Left colon (tissue), 2 donors: ENCODE measurements around the gene ZNF512. TPM values are rescaled to one million over a fixed set of nuclear protein-coding genes. Genes with fewer than 3 reads are reported as not detected.
"Not testable (repeated sequence)": the region's sequence is repeated elsewhere in the genome, so short reads cannot be mapped to it uniquely, and the experiment has no call there.

Source experiments
- ATAC-seq: fragments of 200-7000 bp; cut with Tn5 transposase; one replicate; pipeline ENCODE4 v1.9.1; 2020; ENCODE audit warnings: mild to moderate bottlenecking, moderate library complexity
- DNase-seq, 2 donors: peaks; one replicate each; pipeline ENCODE4 v3.0.0-alpha.2; 2020
- intact Hi-C, 2 donors: fragments of 100-400 bp; cut with DNase I in 1 of 2; cut with micrococcal nuclease in 1 of 2; formaldehyde crosslinking; loops; one replicate each; pipeline versions ENCODE4 v1.11.2 to v1.14.0; 2022; cut with DNase I, micrococcal nuclease
- total RNA-seq, 2 donors: library from RNA; stranded (reverse); fragmentation: NEBNext Ultra II Directional; extraction: Animal tissue kit (Norgen Biotek cat#: 25700); gene quantifications; one replicate each; pipeline ENCODE4 v1.2.1, GENCODE V29; 2021
- donor health status: DM: no; HTN: no; CAD: no.
- donor health status: DM: yes; HTN: yes; CAD: no.

The ZNF512 gene
- total RNA-seq, 2 donors from 2014 or later = 10.7 to 14.9 TPM

DNA sequence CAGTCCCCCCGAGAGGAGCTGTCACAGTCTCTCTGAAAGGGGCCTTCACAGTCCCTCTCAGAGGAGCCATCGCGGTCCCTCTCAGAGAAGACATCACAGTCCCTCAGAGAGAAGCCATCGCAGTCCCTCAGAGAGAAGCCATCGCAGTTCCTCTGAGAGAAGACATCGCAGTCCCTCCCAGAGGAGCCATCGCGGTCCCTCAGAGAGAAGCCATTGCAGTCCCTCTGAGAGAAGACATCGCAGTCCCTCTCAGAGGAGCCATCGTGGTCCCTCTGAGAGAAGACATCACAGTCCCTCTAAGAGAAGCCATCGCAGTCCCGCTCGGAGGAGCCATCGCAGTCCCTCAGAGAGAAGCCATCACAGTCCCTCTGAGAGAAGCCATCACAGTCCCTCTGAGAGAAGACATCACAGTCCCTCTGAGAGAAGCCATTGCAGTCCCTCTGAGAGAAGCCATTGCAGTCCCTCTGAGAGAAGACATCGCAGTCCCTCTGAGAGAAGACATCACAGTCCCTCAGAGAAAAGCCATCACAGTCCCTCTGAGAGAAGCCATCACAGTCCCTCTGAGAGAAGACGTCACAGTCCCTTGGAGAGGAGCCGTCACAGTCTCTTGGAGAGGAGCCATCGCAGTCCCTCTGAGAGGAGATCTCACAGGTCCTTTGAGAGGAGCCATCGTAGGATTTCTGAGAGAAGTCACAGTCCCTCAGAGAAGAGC lies 1.3 kb upstream of the ZNF512 start:
- intact Hi-C loops = no loop called here

DNA sequence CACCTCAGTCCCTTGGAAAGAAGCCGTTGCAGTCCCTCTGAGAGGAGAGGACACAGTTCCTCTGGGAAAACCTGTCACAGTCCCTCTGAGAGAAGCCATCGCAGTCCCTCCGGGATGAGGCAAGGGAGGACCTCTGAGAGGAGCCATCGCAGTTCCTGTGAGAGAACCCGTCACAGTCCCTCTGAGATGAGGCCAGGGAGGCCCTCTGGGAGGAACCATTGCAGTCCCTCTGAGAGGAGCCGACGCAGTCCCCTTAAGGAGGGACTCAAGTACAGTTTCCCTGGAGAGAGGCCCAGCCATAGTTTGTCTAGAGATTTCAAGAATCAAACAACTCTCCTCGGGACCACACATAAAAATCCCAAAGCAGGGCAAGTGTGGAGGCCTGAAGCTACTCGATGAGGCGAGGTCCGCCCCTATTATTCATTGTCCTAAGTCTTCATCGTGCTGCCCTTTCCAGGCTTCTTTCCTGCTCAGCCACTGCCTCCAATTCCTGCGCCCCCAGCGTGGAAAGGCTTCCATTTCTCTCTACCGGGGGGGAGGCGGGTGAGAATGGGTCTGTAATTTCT lies 630 bp upstream of the ZNF512 start:
- intact Hi-C loops = no loop called here
- ATAC-seq (no peak), DNase-seq (no peak)

More for the DNA sequence above, 1.3 kb upstream of the ZNF512 start:
- DNase-seq = no peak
- ATAC-seq = no peak

DNA sequence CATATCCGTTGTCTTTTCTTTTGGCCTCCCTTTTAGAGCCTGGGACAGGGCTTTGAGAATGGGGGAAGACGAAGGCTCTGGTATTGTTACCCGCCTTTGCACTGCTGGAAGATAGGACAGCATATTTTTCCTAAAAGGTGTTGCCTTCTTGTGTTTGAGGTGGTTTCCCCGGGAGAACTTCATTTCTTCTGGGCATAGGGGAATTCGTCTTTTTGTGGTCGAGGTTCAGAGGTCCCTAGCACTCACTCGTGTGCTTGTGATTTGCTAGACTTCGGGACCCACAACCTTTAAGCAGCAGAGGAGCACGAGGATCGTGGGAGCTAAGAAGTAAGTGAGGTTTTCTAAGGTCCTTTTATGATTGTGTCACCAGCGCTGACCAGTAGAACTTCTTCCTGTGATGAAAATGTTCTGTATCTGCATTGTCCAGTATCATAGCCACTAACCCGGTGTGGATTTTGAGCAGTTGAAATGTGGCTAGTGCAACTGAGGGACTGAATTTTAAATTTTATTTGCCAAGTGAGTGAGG lies 611 bp downstream of the ZNF512 start:
- ATAC-seq = peak; percentile 12
- DNase-seq = no peak
- intact Hi-C loops = no loop called here

GRCh38 chr2:27584597-27584996 lies 1.8 kb downstream of the ZNF512 start:
- ATAC-seq (no peak), DNase-seq (no peak)
- intact Hi-C loops = no loop called here

DNA sequence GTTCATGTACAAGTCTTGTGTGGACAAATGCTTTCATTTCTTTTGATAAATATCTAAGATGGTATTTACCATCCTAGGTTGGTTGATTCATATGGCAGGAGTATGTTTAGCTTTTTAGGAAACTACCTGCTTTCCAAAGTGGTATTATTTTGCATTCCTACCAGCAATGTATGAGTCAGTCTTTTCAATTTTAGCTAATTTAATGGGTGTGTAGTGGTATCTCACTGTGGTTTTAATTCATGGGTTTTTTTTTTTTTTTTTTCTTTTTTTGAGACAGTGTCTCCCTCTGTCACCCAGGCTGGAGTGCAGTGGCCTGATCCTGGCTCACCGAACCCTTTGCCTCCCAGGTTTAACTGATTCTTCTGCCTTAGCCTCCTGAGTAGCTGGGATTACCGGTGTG lies 4.2 kb downstream of the ZNF512 start:
- no peak for ATAC-seq
- intact Hi-C loops = no loop called here
- no peak for DNase-seq

DNA sequence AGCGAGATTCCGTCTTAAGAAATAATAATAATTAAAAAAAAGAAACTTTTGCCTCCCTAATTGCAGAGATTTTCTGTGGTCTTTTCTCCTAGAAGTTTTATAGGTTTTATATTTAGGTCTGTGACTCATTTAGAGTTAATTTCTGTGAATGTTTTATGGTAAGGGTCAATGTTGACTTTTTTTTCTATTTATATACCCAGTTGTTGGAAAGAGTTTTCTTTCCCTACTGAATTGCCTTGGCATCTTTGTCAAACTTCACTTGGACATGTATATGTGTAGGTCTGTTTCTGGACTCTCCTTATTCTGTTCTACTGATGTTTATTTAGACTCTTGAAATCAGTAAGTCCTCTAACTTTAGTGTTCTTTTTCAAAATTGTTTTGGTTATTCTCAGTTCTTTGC lies 5.5 kb downstream of the ZNF512 start:
- ATAC-seq (no peak), DNase-seq (no peak)
- intact Hi-C loops = no loop called here

- ATAC-seq = no peak
- intact Hi-C loops = no loop called here
- DNase-seq = no peak
Measured at GRCh38 chr2:27591745-27592144, 8.9 kb downstream of the ZNF512 start.

DNA sequence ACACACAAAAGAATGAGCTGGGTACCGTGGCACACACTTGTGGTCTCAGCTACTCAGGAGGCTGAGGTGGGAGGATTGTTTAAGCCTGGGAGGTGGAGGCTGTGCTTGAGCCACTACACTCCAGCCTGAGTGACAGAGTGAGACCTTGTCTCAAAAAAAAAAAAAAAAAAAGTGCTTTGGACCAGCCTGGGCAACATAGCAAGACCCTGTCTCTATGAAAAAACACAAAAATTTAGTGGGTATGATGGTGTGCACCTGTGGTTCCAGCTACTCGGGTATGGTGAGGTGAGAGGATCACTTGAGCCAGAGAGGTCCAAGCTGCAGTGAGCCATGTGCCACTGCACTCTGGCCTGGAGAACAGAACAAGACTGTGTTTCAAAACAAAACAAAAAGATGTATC lies 10.4 kb downstream of the ZNF512 start:
- intact Hi-C loops = no loop called here
- ATAC-seq (no peak), DNase-seq (no peak)

- intact Hi-C loops, DNase-seq, ATAC-seq: not testable (repeated sequence)
Measured at GRCh38 chr2:27594020-27594703, 11.3 kb downstream of the ZNF512 start.

DNA sequence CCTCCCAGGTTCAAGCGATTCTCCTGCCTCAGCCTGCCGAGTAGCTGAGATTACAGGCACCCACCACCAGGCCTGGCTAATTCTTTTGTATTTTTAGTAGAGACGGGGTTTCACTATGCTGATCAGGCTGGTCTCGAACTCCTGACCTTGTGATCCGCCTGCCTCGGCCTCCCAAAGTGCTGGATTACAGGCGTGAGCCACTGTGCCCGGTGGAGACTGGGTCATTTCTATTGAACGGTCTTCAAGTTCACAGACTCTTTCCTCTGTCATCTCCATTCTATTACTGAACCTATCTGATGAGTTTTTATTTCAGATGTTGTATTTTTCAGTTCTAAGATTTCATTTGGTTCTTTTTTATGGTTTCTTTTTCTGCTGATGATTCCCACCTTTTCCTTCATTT lies 12.6 kb downstream of the ZNF512 start:
- DNase-seq, intact Hi-C loops: not testable (repeated sequence)

DNA sequence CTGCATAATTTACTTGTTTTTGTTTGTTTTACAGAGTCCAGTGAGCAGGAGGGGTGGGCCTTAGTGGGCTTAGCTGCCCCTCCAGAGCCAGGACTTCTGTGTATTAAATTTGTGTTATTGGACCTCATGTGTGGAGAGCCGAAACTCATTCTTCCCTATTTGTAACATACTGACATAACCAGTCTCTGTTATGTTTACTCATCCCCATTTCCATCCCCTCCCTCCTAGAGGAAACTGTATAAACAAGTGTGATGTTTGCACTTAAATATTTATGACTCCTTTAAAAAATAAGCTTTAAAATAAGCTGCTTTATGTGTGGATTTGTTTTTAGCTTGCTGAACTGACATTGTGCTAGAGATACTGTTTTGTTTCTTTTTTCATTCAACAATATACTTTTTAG lies 13.8 kb downstream of the ZNF512 start:
- no peak for ATAC-seq
- no peak for DNase-seq
- intact Hi-C loops = no loop called here

More for the DNA sequence above, 12.6 kb downstream of the ZNF512 start:
- not testable (repeated sequence) for ATAC-seq

DNA sequence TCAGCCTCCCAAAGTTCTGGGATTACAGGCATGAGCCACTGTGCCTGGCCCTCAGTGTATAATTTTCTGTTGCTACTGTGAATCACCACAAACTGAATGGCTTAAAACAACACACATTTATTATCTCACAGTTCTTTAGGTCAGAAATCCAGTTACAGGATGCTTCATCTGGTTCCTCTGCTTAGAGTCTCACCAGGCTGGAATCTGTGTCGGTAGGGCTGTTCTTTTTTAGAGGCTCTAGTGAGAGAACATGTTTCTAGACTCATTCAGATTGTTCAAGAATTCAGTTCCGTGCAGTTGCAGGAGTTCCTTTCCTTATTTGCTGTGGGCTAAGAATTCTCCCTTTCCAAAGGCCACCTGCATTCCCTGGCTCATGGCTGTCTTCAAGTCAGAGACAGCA lies 23.8 kb downstream of the ZNF512 start:
- intact Hi-C loops = no loop called here
- ATAC-seq (no peak), DNase-seq (no peak)

GRCh38 chr2:27613985-27614384 lies 31.1 kb downstream of the ZNF512 start:
- no peak for DNase-seq
- peak; percentile 95 for ATAC-seq
- intact Hi-C loops = no loop called here

DNA sequence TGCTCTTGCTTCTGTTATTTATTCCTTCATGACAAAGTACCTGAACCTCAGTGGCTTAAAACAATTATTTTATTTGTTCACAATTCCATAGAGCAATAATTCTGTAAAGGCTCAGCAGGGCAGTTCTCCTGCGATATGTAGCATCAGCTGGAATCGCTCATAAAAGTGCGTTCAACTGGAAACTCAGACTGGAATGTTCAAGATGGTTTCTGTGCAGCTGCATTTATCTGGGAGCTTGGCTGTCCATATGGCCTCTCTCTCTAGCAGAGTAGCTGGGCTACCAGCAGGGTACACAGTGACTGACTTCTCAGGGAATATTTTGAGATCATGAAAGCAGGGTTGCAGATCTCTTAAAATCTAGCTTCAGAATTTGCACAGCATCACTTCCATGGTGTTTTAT lies 32.5 kb downstream of the ZNF512 start:
- intact Hi-C loops = no loop called here
- DNase-seq = no peak
- no peak for ATAC-seq

GRCh38 chr2:27621524-27621923 lies 38.7 kb downstream of the ZNF512 start:
- intact Hi-C loops = no loop called here
- ATAC-seq = no peak

GRCh38 chr2:27622921-27623384 lies 40.1 kb downstream of the ZNF512 start:
- no peak for DNase-seq
- ATAC-seq = no peak
- intact Hi-C loops = no loop called here

More at GRCh38 chr2:27621524-27621923, 38.7 kb downstream of the ZNF512 start:
- no peak for DNase-seq

GRCh38 chr2:27624943-27625342 lies 42.1 kb downstream of the ZNF512 start:
- DNase-seq (no peak), ATAC-seq (no peak)
- intact Hi-C loops = no loop called here

DNA sequence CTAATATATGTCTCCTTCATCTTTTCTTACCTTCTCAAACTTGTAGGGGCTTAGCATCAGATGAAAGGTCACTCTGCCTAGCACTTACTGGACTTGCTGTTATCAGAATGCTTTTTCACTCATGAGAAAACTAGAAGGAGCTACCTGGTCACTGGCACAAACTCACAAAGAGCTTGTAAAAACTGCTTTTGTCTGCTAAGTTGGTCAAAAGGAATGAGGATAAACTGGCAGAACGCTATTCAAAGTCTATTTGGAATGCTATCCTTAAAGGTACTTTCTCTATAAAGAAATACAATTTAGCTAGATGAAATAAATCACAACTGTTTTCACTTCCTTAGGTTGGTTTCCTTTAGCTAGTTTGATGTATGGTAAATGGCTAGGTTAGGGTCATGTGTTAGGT lies 43.5 kb downstream of the ZNF512 start:
- intact Hi-C loops, DNase-seq, ATAC-seq: not testable (repeated sequence)

DNA sequence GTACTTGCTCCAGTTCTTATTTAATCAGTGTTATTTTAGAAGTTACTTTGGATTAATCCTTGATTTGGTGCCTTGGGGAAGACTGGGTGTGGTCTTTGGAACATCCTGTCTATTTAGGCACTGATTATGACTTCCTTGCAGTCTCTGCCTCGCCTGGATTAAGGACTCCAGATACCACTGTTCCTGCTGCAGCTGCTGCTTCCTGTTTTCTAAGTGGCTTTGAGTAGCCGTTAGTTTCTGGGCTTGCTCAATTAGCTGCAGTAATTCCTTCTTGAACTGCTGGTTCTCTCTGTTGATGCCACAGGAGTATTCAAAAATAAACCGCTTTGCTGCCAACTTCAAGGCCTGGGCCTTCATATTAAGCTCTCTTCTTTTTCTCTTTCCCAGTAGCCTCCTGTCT lies 44.1 kb downstream of the ZNF512 start:
- DNase-seq, ATAC-seq, intact Hi-C loops: not testable (repeated sequence)
